Muscle layer of colon (tissue), 2 donors: Measurements from ENCODE around the gene IGFALS.

Experiments used
- H3K27ac ChIP-seq: one replicate; pipeline ENCODE4 v1.7.0; 2013; ENCODE audit warnings: low read depth, mild to moderate bottlenecking, low read length, moderate library complexity
- H3K27me3 ChIP-seq, 2 donors: one replicate each; pipeline ENCODE4 v1.7.0; 2013; ENCODE audit warnings: low read length in 2 of 2, mild to moderate bottlenecking in 2 of 2; ENCODE audit not compliant: insufficient read depth in 2 of 2, control insufficient read depth in 1 of 2
- H3K36me3 ChIP-seq: one replicate; pipeline ENCODE4 v1.7.0; 2013; ENCODE audit warnings: mild to moderate bottlenecking, low read length; ENCODE audit not compliant: insufficient read depth
- H3K4me1 ChIP-seq: one replicate; pipeline ENCODE4 v1.7.0; 2013; ENCODE audit warnings: mild to moderate bottlenecking, low read length; ENCODE audit not compliant: insufficient read depth
- H3K4me3 ChIP-seq, 2 donors: one replicate each; pipeline ENCODE4 v1.7.0; 2013; ENCODE audit warnings: low read length in 2 of 2, low read depth in 1 of 2, mild to moderate bottlenecking in 1 of 2, moderate library complexity in 1 of 2
- H3K9ac ChIP-seq: one replicate; pipeline ENCODE4 v1.7.0; 2013; ENCODE audit warnings: low read length
- H3K9me3 ChIP-seq: one replicate; pipeline ENCODE4 v1.7.0; 2013; ENCODE audit warnings: mild to moderate bottlenecking, low read length
- donor health status: abdominal sarcoma.
- donor health status: Adenocarcinoma of cecum.

Gene IGFALS

DNA sequence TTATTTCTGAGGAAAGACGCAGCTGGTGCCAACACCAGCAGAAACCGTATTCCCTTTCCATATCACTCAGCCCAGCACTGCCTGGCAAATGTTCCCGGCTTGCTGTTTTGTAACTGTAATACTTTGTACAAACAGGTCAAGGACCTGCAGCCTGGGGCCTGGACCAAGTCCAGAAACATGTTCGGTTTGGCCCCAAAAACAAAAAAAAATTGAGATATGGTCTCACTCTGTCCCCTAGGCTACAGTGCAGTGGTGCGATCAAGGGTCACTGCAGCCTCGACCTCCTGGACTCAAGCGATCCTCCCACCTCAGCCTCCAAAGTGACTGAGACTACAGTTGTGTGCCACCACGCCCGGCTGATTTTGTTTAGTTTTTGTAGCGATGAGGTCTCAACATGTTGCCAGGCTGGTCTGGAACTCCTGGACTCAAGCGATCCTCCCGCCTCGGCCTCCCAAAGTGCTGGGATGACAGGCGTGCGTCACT, 31.9 kb upstream of the IGFALS start:
- H3K9ac ChIP-seq, result peak overlapping the region; percentile 44

GRCh38 chr16:1823821-1824220, 30.3 kb upstream of the IGFALS start:
- Histone ChIP-seq H3K27me3 (no peaks in the 10 kb centered on the region), H3K36me3 (peaks cover 38% of the 10 kb centered on the region), H3K27ac (no peak overlapping the region), H3K9me3 (no peaks in the 10 kb centered on the region), H3K4me1 (peaks cover 35% of the 10 kb centered on the region), H3K4me3 (no peak overlapping the region), H3K9ac (no peak overlapping the region)

More for the DNA sequence above, 31.9 kb upstream of the IGFALS start:
- H3K4me1 ChIP-seq, result peaks cover 42% of the 10 kb centered on the region
- no peaks in the 10 kb centered on the region for H3K27me3 ChIP-seq
- H3K9me3 ChIP-seq, result no peaks in the 10 kb centered on the region
- peak overlapping the region; percentile 66 to 75 for H3K4me3 ChIP-seq
- H3K36me3 ChIP-seq, result peaks cover 29% of the 10 kb centered on the region
- no peak overlapping the region for H3K27ac ChIP-seq

- no peak overlapping the region for H3K4me3 ChIP-seq
- H3K9ac ChIP-seq, result no peak overlapping the region
- no peaks in the 10 kb centered on the region for H3K27me3 ChIP-seq
- H3K36me3 ChIP-seq, result peaks cover 38% of the 10 kb centered on the region
- H3K9me3 ChIP-seq, result no peaks in the 10 kb centered on the region
- H3K4me1 ChIP-seq, result peaks cover 25% of the 10 kb centered on the region
- H3K27ac ChIP-seq, result no peak overlapping the region
These were observed 29.3 kb upstream of the IGFALS start for GRCh38 chr16:1822801-1823200.

- Histone ChIP-seq H3K9me3 (no peaks in the 10 kb centered on the region), H3K4me3 (no peak overlapping the region), H3K27me3 (no peaks in the 10 kb centered on the region), H3K36me3 (peaks cover 38% of the 10 kb centered on the region), H3K4me1 (peaks cover 22% of the 10 kb centered on the region), H3K9ac (no peak overlapping the region), H3K27ac (no peak overlapping the region)
These were observed 28.5 kb upstream of the IGFALS start for GRCh38 chr16:1821861-1822611.

DNA sequence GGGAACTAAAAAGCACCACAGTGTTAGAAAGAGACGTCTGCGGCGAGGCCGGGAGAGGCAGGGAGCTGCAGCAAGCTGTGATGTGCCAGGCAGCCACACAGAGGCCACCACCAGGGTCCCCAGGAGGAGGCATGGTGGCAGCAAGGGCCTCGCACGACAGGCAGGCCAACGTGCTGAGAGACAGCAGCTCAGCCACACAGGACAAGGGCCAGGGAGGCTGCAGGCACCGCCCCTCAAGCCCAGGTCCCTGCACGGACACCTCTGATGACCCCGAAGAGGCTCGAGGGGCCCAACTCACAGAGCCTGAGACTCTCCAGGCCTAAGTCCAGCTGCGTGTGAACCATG, 27.4 kb upstream of the IGFALS start:
- peaks cover 22% of the 10 kb centered on the region for H3K4me1 ChIP-seq
- no peaks in the 10 kb centered on the region for H3K27me3 ChIP-seq
- H3K27ac ChIP-seq, result no peak overlapping the region
- no peak overlapping the region for H3K9ac ChIP-seq
- H3K36me3 ChIP-seq, result peaks cover 45% of the 10 kb centered on the region
- no peak overlapping the region for H3K4me3 ChIP-seq
- H3K9me3 ChIP-seq, result no peaks in the 10 kb centered on the region

GRCh38 chr16:1820096-1820945, 26.8 kb upstream of the IGFALS start:
- H3K9me3 ChIP-seq, result no peaks in the 10 kb centered on the region
- H3K36me3 ChIP-seq, result peaks cover 45% of the 10 kb centered on the region
- no peak overlapping the region for H3K9ac ChIP-seq
- no peak overlapping the region for H3K27ac ChIP-seq
- no peaks in the 10 kb centered on the region for H3K27me3 ChIP-seq
- H3K4me1 ChIP-seq, result peaks cover 16% of the 10 kb centered on the region
- no peak overlapping the region for H3K4me3 ChIP-seq

DNA sequence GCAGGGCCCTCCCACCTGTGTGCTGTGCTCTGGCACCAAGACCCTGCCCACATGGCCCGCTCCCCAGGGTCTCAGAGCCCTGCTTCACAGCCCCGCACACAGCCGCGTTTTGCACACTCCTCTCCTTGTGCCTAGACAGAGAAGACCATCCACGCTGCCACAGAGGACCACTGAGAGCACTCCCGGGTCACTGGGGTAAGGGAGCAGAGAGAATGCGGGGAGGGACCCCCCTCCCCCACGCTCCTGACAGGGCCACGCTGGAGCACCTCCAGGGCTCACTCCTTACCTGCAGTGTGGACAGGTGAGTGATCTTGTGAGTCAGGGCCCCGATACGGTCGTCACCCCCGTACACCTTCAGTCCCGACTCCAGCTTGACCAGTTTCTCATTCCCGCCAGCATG, 26.1 kb upstream of the IGFALS start:
- Histone ChIP-seq H3K36me3 (peaks cover 45% of the 10 kb centered on the region), H3K4me1 (peaks cover 10% of the 10 kb centered on the region), H3K27ac (no peak overlapping the region), H3K9ac (no peak overlapping the region), H3K27me3 (no peaks in the 10 kb centered on the region), H3K9me3 (no peaks in the 10 kb centered on the region), H3K4me3 (no peak overlapping the region)

DNA sequence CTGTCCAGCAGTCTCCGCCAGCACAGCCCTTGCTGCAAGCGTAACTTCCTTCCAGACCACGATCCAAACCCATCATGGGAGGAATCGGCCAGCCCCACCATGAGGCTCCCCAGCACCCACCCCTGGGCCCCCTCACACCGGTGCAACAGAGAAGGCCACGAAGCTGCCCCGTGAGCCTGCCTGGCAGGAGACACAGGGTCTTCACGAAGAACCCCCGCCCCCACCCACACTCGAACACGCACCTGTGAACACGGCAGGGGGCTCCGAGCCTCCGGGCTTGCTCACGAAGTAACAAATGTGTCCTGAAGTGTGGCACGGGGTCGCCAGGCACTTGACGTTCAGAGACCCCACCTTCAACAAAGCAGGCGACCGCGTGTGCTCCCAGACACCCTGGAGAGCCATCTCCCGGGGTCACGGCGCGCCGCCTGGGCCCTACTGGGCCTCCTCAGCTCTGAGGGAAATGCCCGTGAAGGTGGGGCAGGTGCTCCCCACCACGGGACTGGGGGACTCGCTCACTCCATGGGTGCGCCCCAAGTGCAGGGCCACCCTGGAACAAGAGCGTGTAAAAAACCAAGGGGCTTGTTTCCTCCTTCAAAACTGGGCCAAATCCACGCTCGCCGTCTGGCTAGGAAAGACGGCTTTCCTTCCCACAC, 25.5 kb upstream of the IGFALS start:
- Histone ChIP-seq H3K36me3 (peaks cover 46% of the 10 kb centered on the region), H3K4me1 (peaks cover 4% of the 10 kb centered on the region)

DNA sequence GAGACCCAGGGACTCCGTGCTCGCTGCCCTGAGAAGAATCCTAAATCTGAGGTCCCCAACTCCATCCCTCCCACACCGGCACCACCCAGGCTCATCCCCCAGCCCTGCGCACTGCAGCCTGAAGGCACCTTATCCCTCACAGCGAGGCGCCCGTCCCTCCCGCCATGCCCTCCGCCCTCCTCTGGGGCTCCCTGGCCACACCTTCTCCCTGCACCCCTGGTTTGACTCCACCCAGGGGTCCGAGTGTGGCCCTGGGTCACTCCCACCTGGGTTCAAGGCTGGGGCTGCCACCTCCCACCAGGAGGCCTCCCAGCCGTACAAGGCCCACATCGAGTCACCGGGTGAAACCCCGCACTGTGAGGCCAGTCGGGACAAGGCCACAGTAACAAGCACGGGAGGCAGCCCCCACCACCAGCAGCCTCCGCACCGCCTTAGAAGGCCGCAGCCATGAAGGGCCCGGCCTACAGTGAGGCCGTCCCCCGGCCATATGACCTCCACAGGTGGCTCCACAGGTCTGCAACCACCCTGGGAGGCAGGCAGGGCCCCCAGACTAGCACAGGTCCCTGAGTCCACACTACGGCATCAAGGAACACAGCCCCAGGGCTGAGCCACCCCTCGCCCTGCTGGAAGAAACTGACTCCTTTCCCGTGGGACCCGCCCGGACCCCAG, 24.8 kb upstream of the IGFALS start:
- H3K4me3 ChIP-seq, result no peak overlapping the region
- no peaks in the 10 kb centered on the region for H3K4me1 ChIP-seq
- H3K27ac ChIP-seq, result no peak overlapping the region
- peaks cover 52% of the 10 kb centered on the region for H3K36me3 ChIP-seq
- H3K9ac ChIP-seq, result no peak overlapping the region
- H3K27me3 ChIP-seq, result no peaks in the 10 kb centered on the region
- no peaks in the 10 kb centered on the region for H3K9me3 ChIP-seq

More for the DNA sequence above, 25.5 kb upstream of the IGFALS start:
- H3K27ac ChIP-seq, result no peak overlapping the region
- H3K27me3 ChIP-seq, result no peaks in the 10 kb centered on the region
- no peaks in the 10 kb centered on the region for H3K9me3 ChIP-seq
- H3K4me3 ChIP-seq, result no peak overlapping the region
- H3K9ac ChIP-seq, result no peak overlapping the region

DNA sequence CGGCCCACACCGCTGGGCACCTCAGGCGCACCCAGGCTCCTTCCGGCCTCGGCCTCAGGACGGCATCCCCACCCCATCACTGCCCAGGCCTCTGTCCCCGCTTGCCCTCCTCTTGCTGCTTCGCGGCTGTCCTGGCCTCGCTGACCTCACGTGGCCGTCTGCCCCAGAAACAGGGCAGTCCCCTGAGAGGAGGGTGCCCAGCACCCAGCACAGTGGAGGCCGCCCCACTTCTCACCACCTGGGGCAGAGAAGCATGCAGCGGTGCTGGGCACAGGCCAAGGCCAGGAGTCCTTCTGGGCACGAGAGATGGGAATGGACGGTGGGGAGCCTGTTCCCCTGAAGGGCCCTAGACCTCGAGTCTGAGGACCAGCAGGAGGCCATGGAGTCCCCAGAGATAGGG, 24.2 kb upstream of the IGFALS start:
- H3K9ac ChIP-seq, result no peak overlapping the region
- H3K4me1 ChIP-seq, result peaks cover 3% of the 10 kb centered on the region
- H3K27ac ChIP-seq, result no peak overlapping the region
- no peaks in the 10 kb centered on the region for H3K27me3 ChIP-seq
- H3K9me3 ChIP-seq, result no peaks in the 10 kb centered on the region
- peaks cover 53% of the 10 kb centered on the region for H3K36me3 ChIP-seq
- H3K4me3 ChIP-seq, result no peak overlapping the region

DNA sequence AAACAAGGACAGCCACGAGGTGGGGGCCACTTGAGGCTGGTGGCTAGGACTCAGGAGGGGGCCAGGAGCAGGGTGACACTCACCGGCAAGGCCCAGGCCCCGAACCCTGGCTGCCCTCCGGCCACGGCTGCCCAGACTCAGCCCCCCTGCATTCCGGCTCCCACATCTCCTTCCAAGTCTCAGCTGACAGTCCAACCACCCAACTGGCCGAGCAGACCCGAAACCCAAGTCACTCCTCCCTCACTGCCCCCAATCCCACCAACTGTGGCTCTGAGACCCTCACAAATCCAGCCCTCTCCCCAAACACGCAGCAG, 23.7 kb upstream of the IGFALS start:
- H3K4me1 ChIP-seq, result peaks cover 4% of the 10 kb centered on the region
- no peak overlapping the region for H3K9ac ChIP-seq
- no peak overlapping the region for H3K27ac ChIP-seq
- H3K9me3 ChIP-seq, result no peaks in the 10 kb centered on the region
- peaks cover 49% of the 10 kb centered on the region for H3K36me3 ChIP-seq
- H3K4me3 ChIP-seq, result no peak overlapping the region
- no peaks in the 10 kb centered on the region for H3K27me3 ChIP-seq
